ENCODE data around the gene DNAJC9. TPM values are rescaled to one million over a fixed set of nuclear protein-coding genes. Genes with fewer than 3 reads are reported as not detected.

DNAJC9 gene
- total RNA-seq, 2 donors from 2014 or later = 5.9 to 9.6 TPM

DNA sequence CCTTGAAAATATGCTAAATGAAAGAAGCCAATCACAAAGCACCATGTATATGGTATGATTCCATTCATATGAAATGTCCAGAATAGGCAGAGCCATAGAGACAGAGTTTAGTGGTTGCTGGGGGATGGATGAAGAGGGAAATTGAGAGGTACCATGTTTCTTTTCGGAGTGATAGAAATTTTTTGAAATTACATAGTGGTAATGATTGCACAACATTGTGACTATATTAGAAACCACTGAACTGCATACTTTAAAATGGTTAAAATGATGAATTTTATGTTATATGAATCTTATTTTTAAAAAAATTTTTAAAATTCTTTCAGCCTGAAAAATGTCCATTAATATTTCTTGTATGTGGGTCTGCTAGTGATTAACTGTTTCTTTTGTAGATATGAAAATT is 26.1 kb downstream of the DNAJC9 start:
- Histone ChIP-seq H3K4me3 (no peak overlapping the region), H3K4me1 (no peaks in the 10 kb centered on the region), H3K27ac (no peak overlapping the region), H3K9me3 (no peaks in the 10 kb centered on the region), H3K27me3 (no peaks in the 10 kb centered on the region), H3K36me3 (replicated peaks in 1 of 2; ENCODE audit: insufficient read depth in 1 of 2, low read depth in 2 of 2) (peaks cover 0 to 2% of the 10 kb centered on the region in 2 donors)
- TF ChIP-seq, protein P1, sequence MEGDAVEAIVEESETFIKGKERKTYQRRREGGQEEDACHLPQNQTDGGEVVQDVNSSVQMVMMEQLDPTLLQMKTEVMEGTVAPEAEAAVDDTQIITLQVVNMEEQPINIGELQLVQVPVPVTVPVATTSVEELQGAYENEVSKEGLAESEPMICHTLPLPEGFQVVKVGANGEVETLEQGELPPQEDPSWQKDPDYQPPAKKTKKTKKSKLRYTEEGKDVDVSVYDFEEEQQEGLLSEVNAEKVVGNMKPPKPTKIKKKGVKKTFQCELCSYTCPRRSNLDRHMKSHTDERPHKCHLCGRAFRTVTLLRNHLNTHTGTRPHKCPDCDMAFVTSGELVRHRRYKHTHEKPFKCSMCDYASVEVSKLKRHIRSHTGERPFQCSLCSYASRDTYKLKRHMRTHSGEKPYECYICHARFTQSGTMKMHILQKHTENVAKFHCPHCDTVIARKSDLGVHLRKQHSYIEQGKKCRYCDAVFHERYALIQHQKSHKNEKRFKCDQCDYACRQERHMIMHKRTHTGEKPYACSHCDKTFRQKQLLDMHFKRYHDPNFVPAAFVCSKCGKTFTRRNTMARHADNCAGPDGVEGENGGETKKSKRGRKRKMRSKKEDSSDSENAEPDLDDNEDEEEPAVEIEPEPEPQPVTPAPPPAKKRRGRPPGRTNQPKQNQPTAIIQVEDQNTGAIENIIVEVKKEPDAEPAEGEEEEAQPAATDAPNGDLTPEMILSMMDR (IDR thresholded peaks at IDR 0.05) = no peak
- no peak for TF ChIP-seq POLR2A (IDR thresholded peaks at IDR 0.05)
- ATAC-seq (no peak), DNase-seq (no peak)
- intact Hi-C loops (cut with DNase I) = no loop called here
- WGBS, 2 donors = 87 to 95% methylated on average over 1 of the region's 1 CpG

- no peaks in the 10 kb centered on the region for H3K27me3 ChIP-seq
Observed at GRCh38 chr10:73219384-73219783, 27.7 kb downstream of the DNAJC9 start.

DNA sequence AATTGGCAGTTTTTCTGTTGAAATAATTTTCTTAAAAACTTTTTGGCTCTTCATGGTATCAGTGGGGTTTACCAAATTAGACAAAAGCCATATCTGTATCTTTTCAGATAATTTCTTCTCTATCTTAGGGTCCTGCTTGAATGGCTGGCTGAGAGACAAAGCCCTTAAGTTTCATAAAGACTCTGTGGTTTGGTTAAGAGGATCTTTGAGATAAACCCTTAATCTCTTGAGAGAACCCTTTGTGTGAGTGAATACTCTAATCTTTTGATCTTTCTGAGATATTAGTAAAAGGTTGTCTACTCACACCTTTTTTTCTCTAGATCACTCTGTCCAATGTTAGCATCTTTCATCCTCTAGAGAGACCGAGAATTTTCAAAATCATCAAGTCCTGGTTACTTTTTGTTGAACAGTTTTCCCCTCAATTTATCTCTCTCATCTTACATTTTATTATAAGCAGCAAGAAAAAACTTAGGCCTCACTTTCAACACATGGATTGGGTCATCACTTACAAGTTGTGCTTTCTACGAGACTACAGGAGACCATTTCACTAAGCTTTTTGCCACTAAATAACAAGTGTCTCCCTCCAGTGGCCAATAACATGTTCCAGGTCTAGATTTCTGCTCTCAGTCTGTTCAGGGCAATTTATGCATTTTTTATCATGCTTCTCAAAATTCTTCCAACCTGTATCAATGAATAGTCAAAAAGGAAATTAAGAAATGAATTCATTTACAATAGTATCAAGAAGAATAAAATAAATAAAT is 28.4 kb downstream of the DNAJC9 start:
- ATAC-seq (no peak), DNase-seq (no peak)
- Histone ChIP-seq H3K36me3 (replicated peaks in 1 of 2; ENCODE audit: insufficient read depth in 1 of 2, low read depth in 2 of 2) (peaks cover 0 to 2% of the 10 kb centered on the region in 2 donors), H3K4me3 (no peak overlapping the region), H3K27me3 (no peaks in the 10 kb centered on the region), H3K4me1 (no peaks in the 10 kb centered on the region), H3K9me3 (no peaks in the 10 kb centered on the region), H3K27ac (no peak overlapping the region)
- intact Hi-C loops (cut with DNase I) = no loop called here
- WGBS, 2 donors = 87 to 95% methylated on average over 2 of the region's 2 CpGs
- TF ChIP-seq, protein P1 (IDR thresholded peaks at IDR 0.05) = peak in 1 of 7 experiments; percentile 17
- no peak for TF ChIP-seq POLR2A (IDR thresholded peaks at IDR 0.05)

More at GRCh38 chr10:73219384-73219783, 27.7 kb downstream of the DNAJC9 start:
- Histone ChIP-seq H3K9me3 (no peaks in the 10 kb centered on the region), H3K27ac (no peak overlapping the region), H3K4me1 (no peaks in the 10 kb centered on the region), H3K36me3 (replicated peaks in 1 of 2; ENCODE audit: insufficient read depth in 1 of 2, low read depth in 2 of 2) (peaks cover 0 to 2% of the 10 kb centered on the region in 2 donors), H3K4me3 (no peak overlapping the region)
- DNase-seq (no peak), ATAC-seq (no peak)
- intact Hi-C loops (cut with DNase I) = no loop called here
- TF ChIP-seq, protein P1 (IDR thresholded peaks at IDR 0.05) = no peak
- no peak for TF ChIP-seq POLR2A (IDR thresholded peaks at IDR 0.05)

- Histone ChIP-seq H3K4me1 (no peaks in the 10 kb centered on the region), H3K36me3 (replicated peaks in 1 of 2; ENCODE audit: insufficient read depth in 1 of 2, low read depth in 2 of 2) (peaks cover 0 to 2% of the 10 kb centered on the region in 2 donors), H3K27me3 (no peaks in the 10 kb centered on the region), H3K9me3 (no peaks in the 10 kb centered on the region), H3K4me3 (no peak overlapping the region), H3K27ac (no peak overlapping the region)
- intact Hi-C loops (cut with DNase I) = no loop called here
- ATAC-seq (no peak), DNase-seq (no peak)
- WGBS, 2 donors = 91 to 94% methylated on average over 2 of the region's 2 CpGs
- TF ChIP-seq POLR2A (IDR thresholded peaks at IDR 0.05) = no peak
- TF ChIP-seq, protein P1 (IDR thresholded peaks at IDR 0.05) = no peak
Observed at GRCh38 chr10:73217628-73218027, 29.4 kb downstream of the DNAJC9 start.

- no peak overlapping the region for H3K4me3 ChIP-seq
- H3K9me3 ChIP-seq = no peaks in the 10 kb centered on the region
- intact Hi-C loops (cut with DNase I) = no loop called here
- H3K4me1 ChIP-seq = peaks cover 3% of the 10 kb centered on the region
- no peak overlapping the region for H3K27ac ChIP-seq
- H3K27me3 ChIP-seq = no peaks in the 10 kb centered on the region
- 89 to 96% methylated on average over 1 of the region's 1 CpG for WGBS, 2 donors
- ATAC-seq = no peak
- TF ChIP-seq, protein P1 (IDR thresholded peaks at IDR 0.05) = no peak
- TF ChIP-seq POLR2A (IDR thresholded peaks at IDR 0.05) = no peak
- DNase-seq = no peak
- peaks cover 0 to 2% of the 10 kb centered on the region in 2 donors for H3K36me3 ChIP-seq (replicated peaks in 1 of 2; ENCODE audit: insufficient read depth in 1 of 2, low read depth in 2 of 2)
Observed at GRCh38 chr10:73215749-73216148, 31.3 kb downstream of the DNAJC9 start.
